SK-N-SH (cell line): ENCODE results near the gene CIP2A. TPM values are rescaled to one million over a fixed set of nuclear protein-coding genes. Genes with fewer than 3 reads are reported as not detected.

Experiments
- CTCF ChIA-PET: fragments of 300-600, 350-600 bp; formaldehyde crosslinking; extraction: SDS; loops from one replicate; lab custom pipeline; 2021; lab: Yijun Ruan, JAX
- POLR2A ChIA-PET: fragments of 350-600 bp; sonication (Branson Sonifier 250); formaldehyde crosslinking; extraction: SDS; loops from one replicate; lab custom pipeline; 2020; ENCODE audit warnings: antibody characterized with exemption, inconsistent platforms; lab: Yijun Ruan, JAX
- DNase-seq: peaks from one replicate; pipeline ENCODE4 v3.0.0; 2012
- H2AFZ ChIP-seq: fragments of 200-600 bp; sonication (generic); 2 replicates; pipeline ENCODE4 v1.8.1; 2016; ENCODE audit warnings: antibody characterized with exemption, mild to moderate bottlenecking, low read depth
- H3F3A ChIP-seq: fragments of 200-600 bp; sonication (generic); replicated peaks from 2 replicates; pipeline ENCODE3; 2016; ENCODE audit warnings: antibody characterized with exemption, mild to moderate bottlenecking; ENCODE audit not compliant: insufficient read depth
- H3K27ac ChIP-seq, 2 experiments: fragments of 200-500 bp in 1 of 2; fragments of 200-600 bp in 1 of 2; sonication (Bioruptor generic) in 1 of 2; sonication (generic), shearing (Covaris generic) in 1 of 2; 2 replicates each; pipeline versions ENCODE4 v1.5.1 to v1.6.1; 2014 to 2016; ENCODE audit warnings: low read depth in 2 of 2, inconsistent platforms in 1 of 2, low read length in 1 of 2, mild to moderate bottlenecking in 1 of 2, mixed read lengths in 1 of 2
- H3K27me3 ChIP-seq: fragments of 200-600 bp; sonication (generic), shearing (Covaris generic); 2 replicates; pipeline ENCODE4 v1.6.1; 2016; ENCODE audit warnings: mixed run types; ENCODE audit not compliant: insufficient read depth
- H3K36me3 ChIP-seq, 2 experiments: fragments of 200-500 bp in 1 of 2; fragments of 200-600 bp in 1 of 2; sonication (Bioruptor generic) in 1 of 2; sonication (generic) in 1 of 2; replicated peaks in 1 of 2; 2 replicates each; pipeline versions ENCODE3 to v1.5.1; 2014 to 2016; ENCODE audit warnings: low read length in 1 of 2, mild to moderate bottlenecking in 1 of 2; ENCODE audit not compliant: insufficient read depth in 2 of 2, control insufficient read depth in 1 of 2
- H3K4me1 ChIP-seq, 2 experiments: fragments of 200-500 bp in 1 of 2; fragments of 200-600 bp in 1 of 2; sonication (Bioruptor generic) in 1 of 2; sonication (generic), shearing (Covaris generic) in 1 of 2; 2 replicates each; pipeline versions ENCODE4 v1.5.1 to v1.6.1; 2014 to 2016; ENCODE audit warnings: low read depth in 1 of 2, low read length in 1 of 2, mixed run types in 1 of 2; ENCODE audit not compliant: insufficient read depth in 2 of 2, control insufficient read depth in 1 of 2
- H3K4me2 ChIP-seq: fragments of 200-600 bp; sonication (generic), shearing (Covaris generic); 2 replicates; pipeline ENCODE4 v1.6.1; 2017; ENCODE audit warnings: mixed run types
- H3K4me3 ChIP-seq, 2 experiments: fragments of 200-500 bp in 1 of 2; fragments of 200-600 bp in 1 of 2; sonication (Bioruptor generic) in 1 of 2; sonication (generic), shearing (Covaris generic) in 1 of 2; 2 replicates each; pipeline versions ENCODE4 v1.5.1 to v1.8.1; 2014 to 2016; ENCODE audit warnings: low read depth in 2 of 2, inconsistent platforms in 1 of 2, low read length in 1 of 2, mild to moderate bottlenecking in 1 of 2, mixed read lengths in 1 of 2, moderate library complexity in 1 of 2
- H3K79me2 ChIP-seq: fragments of 200-600 bp; sonication (generic); 2 replicates; pipeline ENCODE4 v1.8.1; 2017; ENCODE audit warnings: mild to moderate bottlenecking; ENCODE audit not compliant: insufficient read depth
- H3K9ac ChIP-seq: fragments of 200-600 bp; sonication (generic); 2 replicates; pipeline ENCODE4 v1.6.1; 2017; ENCODE audit warnings: mixed run types
- H3K9me2 ChIP-seq: fragments of 200-600 bp; sonication (generic); 2 replicates; pipeline ENCODE4 v1.6.1; 2017; ENCODE audit warnings: mixed run types
- H3K9me3 ChIP-seq: fragments of 200-600 bp; sonication (generic); 2 replicates; pipeline ENCODE4 v1.6.1; 2017; ENCODE audit warnings: mixed run types, mild to moderate bottlenecking, moderate library complexity
- H4K20me1 ChIP-seq: fragments of 200-600 bp; sonication (generic); 2 replicates; pipeline ENCODE4 v1.6.1; 2017; ENCODE audit warnings: mild to moderate bottlenecking, mixed run types; ENCODE audit not compliant: insufficient read depth
- CHD2 ChIP-seq: fragments of 150-350 bp; IDR thresholded peaks from 2 replicates; pipeline ENCODE4 v1.6.1; 2018; ENCODE audit warnings: low read length; ENCODE audit not compliant: partially characterized antibody
- ELF1 ChIP-seq: IDR thresholded peaks from 2 replicates; pipeline ENCODE4 v1.4.0; 2012
- EP300 ChIP-seq, 2 experiments: IDR thresholded peaks; 2 replicates each; pipeline versions ENCODE4 v1.4.0 to v1.6.1; 2012; ENCODE audit warnings: borderline replicate concordance in 1 of 2, low read depth in 1 of 2, low read length in 1 of 2
- FOSL2 ChIP-seq: IDR thresholded peaks from 2 replicates; pipeline ENCODE4 v1.4.0; 2012; ENCODE audit warnings: low read depth, mild to moderate bottlenecking, moderate library complexity, borderline replicate concordance
- FOXJ3 ChIP-seq: sonication (generic); formaldehyde crosslinking; IDR thresholded peaks from 2 replicates; pipeline ENCODE4 v1.5.1; 2020; ENCODE audit warnings: mild to moderate bottlenecking, missing genetic modification reagents
- FOXM1 ChIP-seq: IDR thresholded peaks from 2 replicates; pipeline ENCODE4 v1.4.0; 2012; ENCODE audit warnings: low read depth, mild to moderate bottlenecking
- GATA2 ChIP-seq: sonication (generic); formaldehyde crosslinking; IDR thresholded peaks from 2 replicates; pipeline ENCODE4 v1.5.0; 2020; ENCODE audit warnings: mild to moderate bottlenecking, missing genetic modification reagents
- MEF2A ChIP-seq: IDR thresholded peaks from 2 replicates; pipeline ENCODE4 v1.4.0; 2012; ENCODE audit warnings: low read depth, borderline replicate concordance
- NRF1 ChIP-seq: IDR thresholded peaks from 2 replicates; pipeline ENCODE4 v1.6.1; 2012; ENCODE audit warnings: low read depth, mild to moderate bottlenecking, low read length
- RAD21 ChIP-seq: IDR thresholded peaks from 2 replicates; pipeline ENCODE4 v1.6.1; 2012; ENCODE audit warnings: mild to moderate bottlenecking, low read length
- RCOR1 ChIP-seq: fragments of 150-350 bp; IDR thresholded peaks from 2 replicates; pipeline ENCODE4 v1.6.1; 2017; ENCODE audit warnings: antibody characterized with exemption, low read length
- RFX5 ChIP-seq: IDR thresholded peaks from 2 replicates; pipeline ENCODE4 v1.6.1; 2012; ENCODE audit warnings: mild to moderate bottlenecking, improper control_type of control experiment, low read length
- TAF1 ChIP-seq: IDR thresholded peaks from 2 replicates; pipeline ENCODE4 v1.6.1; 2012; ENCODE audit warnings: low read depth, mild to moderate bottlenecking, low read length, moderate library complexity, borderline replicate concordance
- TCF12 ChIP-seq: IDR thresholded peaks from 2 replicates; pipeline ENCODE4 v1.4.0; 2012
- TEAD4 ChIP-seq: IDR thresholded peaks from 2 replicates; pipeline ENCODE4 v1.4.0; 2012; ENCODE audit warnings: mild to moderate bottlenecking, borderline replicate concordance; ENCODE audit not compliant: insufficient read depth
- YY1 ChIP-seq: IDR thresholded peaks from 2 replicates; pipeline ENCODE4 v1.4.0; 2012; ENCODE audit warnings: low read depth, mild to moderate bottlenecking
- WGBS: methylation state at CpG from one replicate; pipeline ENCODE4 v1.1.6; 2017; ENCODE audit warnings: low lambda C conversion rate; 5-methylcytosine and 5-hydroxymethylcytosine counted together
- polyA plus RNA-seq, 3 experiments: library from polyadenylated mRNA; depleted of rRNA; stranded (reverse); fragments of >200 nt; gene quantifications; 2 replicates each; pipeline ENCODE4 v1.2.3, GENCODE V29; 2012
- TF ChIP-seq, protein P1 (sequence below): IDR thresholded peaks from 2 replicates; pipeline ENCODE4 v1.6.1; 2012; ENCODE audit warnings: mild to moderate bottlenecking, low read depth, low read length, moderate library complexity
- TF ChIP-seq, protein P2 (sequence below): fragments of 200-600 bp; sonication (generic); IDR thresholded peaks from 2 replicates; pipeline ENCODE4 v1.6.1; 2017; ENCODE audit warnings: antibody characterized with exemption, mild to moderate bottlenecking, moderate library complexity
- TF ChIP-seq, protein P3 (sequence below): fragments of 150-350 bp; IDR thresholded peaks from 2 replicates; pipeline ENCODE4 v1.6.1; 2016; ENCODE audit warnings: mild to moderate bottlenecking, low read depth, low read length

Gene CIP2A
- polyA plus RNA-seq, 1 of the 3 experiments (the other 2 are of a cell fraction) = 7.1 TPM

DNA sequence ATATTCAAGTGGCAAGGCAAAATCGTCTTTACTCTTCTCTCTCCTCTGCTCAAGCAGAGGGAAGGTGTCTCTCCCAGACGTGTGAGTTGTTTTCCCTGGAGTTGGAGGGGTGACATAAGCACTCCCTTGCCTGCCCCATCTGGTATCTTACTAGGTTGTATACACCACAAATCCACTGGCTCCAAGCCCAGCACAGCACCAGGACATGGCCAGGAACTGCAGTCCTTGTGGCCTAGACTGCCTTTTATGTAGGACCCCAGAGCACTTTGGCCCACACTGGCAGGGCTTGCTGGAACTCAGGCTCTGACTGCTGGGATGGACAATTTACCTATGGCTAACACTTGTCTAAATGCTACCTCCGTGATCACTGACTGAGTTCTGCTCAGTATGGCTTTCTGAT, 34.3 kb upstream of the CIP2A start:
- CTCF ChIA-PET = interaction anchor here (1.2 to 1.3 kb wide), 2 partner anchors 38 to 291 kb away, joined by 3 read pairs; no protein-coding TSS in a partner anchor
- no peak overlapping the region for H3K4me3 ChIP-seq
- no peak for DNase-seq
- no peak overlapping the region for H3K27ac ChIP-seq
- H3K79me2 ChIP-seq = no peaks in the 10 kb centered on the region
- peaks cover 0 to 4% of the 10 kb centered on the region in 2 experiments; a peak in 1 of 4 replicates for H3K4me1 ChIP-seq
- no peak overlapping the region for H3K4me2 ChIP-seq
- no peaks in the 10 kb centered on the region for H3K27me3 ChIP-seq
- H3K9ac ChIP-seq = no peak overlapping the region
- TF ChIP-seq TCF12 (no peak), TAF1 (no peak), NRF1 (no peak), MEF2A (no peak), RAD21 (no peak), TEAD4 (no peak), EP300 (IDR thresholded peaks at IDR 0.05; ENCODE audit: borderline replicate concordance in 1 of 2, low read depth in 1 of 2, low read length in 1 of 2) (no peak), CHD2 (no peak), FOSL2 (no peak), YY1 (no peak), FOXJ3 (CRISPR knock-in tag) (no peak), ELF1 (no peak)
- TF ChIP-seq, protein P1, sequence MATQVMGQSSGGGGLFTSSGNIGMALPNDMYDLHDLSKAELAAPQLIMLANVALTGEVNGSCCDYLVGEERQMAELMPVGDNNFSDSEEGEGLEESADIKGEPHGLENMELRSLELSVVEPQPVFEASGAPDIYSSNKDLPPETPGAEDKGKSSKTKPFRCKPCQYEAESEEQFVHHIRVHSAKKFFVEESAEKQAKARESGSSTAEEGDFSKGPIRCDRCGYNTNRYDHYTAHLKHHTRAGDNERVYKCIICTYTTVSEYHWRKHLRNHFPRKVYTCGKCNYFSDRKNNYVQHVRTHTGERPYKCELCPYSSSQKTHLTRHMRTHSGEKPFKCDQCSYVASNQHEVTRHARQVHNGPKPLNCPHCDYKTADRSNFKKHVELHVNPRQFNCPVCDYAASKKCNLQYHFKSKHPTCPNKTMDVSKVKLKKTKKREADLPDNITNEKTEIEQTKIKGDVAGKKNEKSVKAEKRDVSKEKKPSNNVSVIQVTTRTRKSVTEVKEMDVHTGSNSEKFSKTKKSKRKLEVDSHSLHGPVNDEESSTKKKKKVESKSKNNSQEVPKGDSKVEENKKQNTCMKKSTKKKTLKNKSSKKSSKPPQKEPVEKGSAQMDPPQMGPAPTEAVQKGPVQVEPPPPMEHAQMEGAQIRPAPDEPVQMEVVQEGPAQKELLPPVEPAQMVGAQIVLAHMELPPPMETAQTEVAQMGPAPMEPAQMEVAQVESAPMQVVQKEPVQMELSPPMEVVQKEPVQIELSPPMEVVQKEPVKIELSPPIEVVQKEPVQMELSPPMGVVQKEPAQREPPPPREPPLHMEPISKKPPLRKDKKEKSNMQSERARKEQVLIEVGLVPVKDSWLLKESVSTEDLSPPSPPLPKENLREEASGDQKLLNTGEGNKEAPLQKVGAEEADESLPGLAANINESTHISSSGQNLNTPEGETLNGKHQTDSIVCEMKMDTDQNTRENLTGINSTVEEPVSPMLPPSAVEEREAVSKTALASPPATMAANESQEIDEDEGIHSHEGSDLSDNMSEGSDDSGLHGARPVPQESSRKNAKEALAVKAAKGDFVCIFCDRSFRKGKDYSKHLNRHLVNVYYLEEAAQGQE = no peak
- TF ChIP-seq, all 33 proteins: peak for 0
- H3K36me3 ChIP-seq = peaks cover 13 to 27% of the 10 kb centered on the region in 2 experiments
- H3F3A ChIP-seq = no peaks in the 10 kb centered on the region
- POLR2A ChIA-PET = no interaction called here
- no peak overlapping the region for H2AFZ ChIP-seq
- H4K20me1 ChIP-seq = no peaks in the 10 kb centered on the region
- WGBS = 85% methylated on average over 3 of the region's 3 CpGs
- no peaks in the 10 kb centered on the region for H3K9me2 ChIP-seq
- no peaks in the 10 kb centered on the region for H3K9me3 ChIP-seq

DNA sequence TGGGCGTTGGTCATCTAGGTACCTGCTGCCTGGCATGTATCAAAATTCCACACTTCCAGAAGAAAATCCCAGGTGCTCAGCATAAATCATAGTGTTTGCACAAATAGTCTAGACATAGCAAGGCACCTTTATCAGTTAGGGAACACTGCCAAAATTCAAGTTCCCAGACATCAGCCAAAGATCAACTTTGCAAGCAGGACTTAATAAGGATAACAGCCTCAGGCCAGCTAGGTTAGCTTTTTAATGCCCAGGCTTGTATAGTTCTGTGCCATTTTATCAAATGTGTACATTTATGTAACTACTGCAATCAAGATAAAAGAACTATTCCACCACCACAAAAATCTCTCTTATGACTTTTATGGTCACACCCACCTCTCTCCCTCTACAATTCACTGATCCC, 31.0 kb upstream of the CIP2A start:
- H3F3A ChIP-seq = no peaks in the 10 kb centered on the region
- H3K4me3 ChIP-seq = no peak overlapping the region
- H3K79me2 ChIP-seq = no peaks in the 10 kb centered on the region
- 100% methylated on average over 1 of the region's 1 CpG for WGBS
- TF ChIP-seq, protein P1 = no peak
- no peak for TF ChIP-seq FOXM1
- TF ChIP-seq, protein P2, sequence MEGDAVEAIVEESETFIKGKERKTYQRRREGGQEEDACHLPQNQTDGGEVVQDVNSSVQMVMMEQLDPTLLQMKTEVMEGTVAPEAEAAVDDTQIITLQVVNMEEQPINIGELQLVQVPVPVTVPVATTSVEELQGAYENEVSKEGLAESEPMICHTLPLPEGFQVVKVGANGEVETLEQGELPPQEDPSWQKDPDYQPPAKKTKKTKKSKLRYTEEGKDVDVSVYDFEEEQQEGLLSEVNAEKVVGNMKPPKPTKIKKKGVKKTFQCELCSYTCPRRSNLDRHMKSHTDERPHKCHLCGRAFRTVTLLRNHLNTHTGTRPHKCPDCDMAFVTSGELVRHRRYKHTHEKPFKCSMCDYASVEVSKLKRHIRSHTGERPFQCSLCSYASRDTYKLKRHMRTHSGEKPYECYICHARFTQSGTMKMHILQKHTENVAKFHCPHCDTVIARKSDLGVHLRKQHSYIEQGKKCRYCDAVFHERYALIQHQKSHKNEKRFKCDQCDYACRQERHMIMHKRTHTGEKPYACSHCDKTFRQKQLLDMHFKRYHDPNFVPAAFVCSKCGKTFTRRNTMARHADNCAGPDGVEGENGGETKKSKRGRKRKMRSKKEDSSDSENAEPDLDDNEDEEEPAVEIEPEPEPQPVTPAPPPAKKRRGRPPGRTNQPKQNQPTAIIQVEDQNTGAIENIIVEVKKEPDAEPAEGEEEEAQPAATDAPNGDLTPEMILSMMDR = no peak
- peak; percentile 54 for TF ChIP-seq GATA2
- TF ChIP-seq RCOR1 = peak; percentile 43; the same call in 1 of the 2 replicates
- TF ChIP-seq, protein P3, sequence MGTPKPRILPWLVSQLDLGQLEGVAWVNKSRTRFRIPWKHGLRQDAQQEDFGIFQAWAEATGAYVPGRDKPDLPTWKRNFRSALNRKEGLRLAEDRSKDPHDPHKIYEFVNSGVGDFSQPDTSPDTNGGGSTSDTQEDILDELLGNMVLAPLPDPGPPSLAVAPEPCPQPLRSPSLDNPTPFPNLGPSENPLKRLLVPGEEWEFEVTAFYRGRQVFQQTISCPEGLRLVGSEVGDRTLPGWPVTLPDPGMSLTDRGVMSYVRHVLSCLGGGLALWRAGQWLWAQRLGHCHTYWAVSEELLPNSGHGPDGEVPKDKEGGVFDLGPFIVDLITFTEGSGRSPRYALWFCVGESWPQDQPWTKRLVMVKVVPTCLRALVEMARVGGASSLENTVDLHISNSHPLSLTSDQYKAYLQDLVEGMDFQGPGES = no peak
- no peak for TF ChIP-seq RFX5
- peaks cover 6 to 22% of the 10 kb centered on the region in 2 experiments for H3K36me3 ChIP-seq
- no peak overlapping the region for H3K4me2 ChIP-seq
- no peaks in the 10 kb centered on the region for H3K9me3 ChIP-seq
- no peaks in the 10 kb centered on the region for H4K20me1 ChIP-seq
- H2AFZ ChIP-seq = no peak overlapping the region
- POLR2A ChIA-PET = no interaction called here
- H3K9ac ChIP-seq = no peak overlapping the region
- H3K27ac ChIP-seq = peak overlapping the region in 1 of 2 experiments; percentile 60; a peak in 2 of 4 replicates
- DNase-seq = peak; percentile 3
- H3K27me3 ChIP-seq = no peaks in the 10 kb centered on the region
- CTCF ChIA-PET = no interaction called here
- peaks cover 0 to 4% of the 10 kb centered on the region in 2 experiments; a peak in 1 of 4 replicates for H3K4me1 ChIP-seq
- no peaks in the 10 kb centered on the region for H3K9me2 ChIP-seq
